H9 (cell line): ENCODE data around the gene MTCL1. TPM values are rescaled to one million over a fixed set of nuclear protein-coding genes. Genes with fewer than 3 reads are reported as not detected.

Experiments used
- DNase-seq: peaks from one replicate; pipeline ENCODE4 v3.0.0-alpha.2; 2017
- H2AFZ ChIP-seq: one replicate; pipeline ENCODE4 v1.6.1; 2013; ENCODE audit warnings: mild to moderate bottlenecking, low read length, control low read depth, moderate library complexity
- H2AK5ac ChIP-seq: 2 replicates; pipeline ENCODE4 v1.6.1; 2013; ENCODE audit warnings: low read length, control low read depth, mixed read lengths; ENCODE audit not compliant: insufficient read length
- H2BK120ac ChIP-seq: one replicate; pipeline ENCODE4 v1.6.1; 2013; ENCODE audit warnings: low read depth, mild to moderate bottlenecking, low read length, control low read depth, inconsistent platforms; ENCODE audit not compliant: poor library complexity, severe bottlenecking
- H2BK12ac ChIP-seq: 2 replicates; pipeline ENCODE4 v1.6.1; 2013; ENCODE audit warnings: low read length, control low read depth, mixed read lengths, low read depth; ENCODE audit not compliant: insufficient read length
- H2BK15ac ChIP-seq: 2 replicates; pipeline ENCODE4 v1.6.1; 2013; ENCODE audit warnings: low read depth, low read length, control low read depth
- H2BK20ac ChIP-seq: one replicate; pipeline ENCODE4 v1.6.1; 2013; ENCODE audit warnings: low read depth, mild to moderate bottlenecking, low read length, control low read depth, inconsistent platforms; ENCODE audit not compliant: poor library complexity, severe bottlenecking
- H2BK5ac ChIP-seq: 2 replicates; pipeline ENCODE4 v1.6.1; 2013; ENCODE audit warnings: low read length, control low read depth, mixed read lengths; ENCODE audit not compliant: insufficient read length
- H3K14ac ChIP-seq: 2 replicates; pipeline ENCODE4 v1.6.1; 2013; ENCODE audit warnings: low read length, control low read depth; ENCODE audit not compliant: insufficient read depth
- H3K18ac ChIP-seq: 2 replicates; pipeline ENCODE4 v1.6.1; 2013; ENCODE audit warnings: low read depth, mild to moderate bottlenecking, mixed read lengths, low read length, control low read depth; ENCODE audit not compliant: insufficient read length
- H3K23ac ChIP-seq: 2 replicates; pipeline ENCODE4 v1.6.1; 2013; ENCODE audit warnings: low read length, control low read depth, mixed read lengths, low read depth; ENCODE audit not compliant: insufficient read length
- H3K23me2 ChIP-seq: 2 replicates; pipeline ENCODE4 v1.6.1; 2013; ENCODE audit warnings: low read depth, mild to moderate bottlenecking, mixed read lengths, low read length, control low read depth; ENCODE audit not compliant: insufficient read length, poor library complexity, severe bottlenecking
- H3K27ac ChIP-seq: 2 replicates; pipeline ENCODE4 v1.5.1; 2013; ENCODE audit warnings: low read length, control low read depth, mixed read lengths, low read depth; ENCODE audit not compliant: insufficient read length
- H3K27me3 ChIP-seq: 2 replicates; pipeline ENCODE4 v1.6.1; 2013; ENCODE audit warnings: low read length, control low read depth, inconsistent platforms; ENCODE audit not compliant: insufficient read depth
- H3K4ac ChIP-seq: 2 replicates; pipeline ENCODE4 v1.6.1; 2013; ENCODE audit warnings: low read depth, mild to moderate bottlenecking, control low read depth, inconsistent platforms, low read length, moderate library complexity
- H3K4me1 ChIP-seq: 2 replicates; pipeline ENCODE4 v1.6.1; 2013; ENCODE audit warnings: low read length, control low read depth, inconsistent platforms; ENCODE audit not compliant: insufficient read depth
- H3K4me2 ChIP-seq: 2 replicates; pipeline ENCODE4 v1.6.1; 2013; ENCODE audit warnings: low read length, control low read depth, mixed read lengths; ENCODE audit not compliant: insufficient read length, insufficient read depth
- H3K56ac ChIP-seq: 2 replicates; pipeline ENCODE4 v1.6.1; 2013; ENCODE audit warnings: low read depth, mild to moderate bottlenecking, mixed read lengths, low read length, control low read depth; ENCODE audit not compliant: insufficient read length
- H3K79me1 ChIP-seq: 2 replicates; pipeline ENCODE4 v1.6.1; 2013; ENCODE audit warnings: low read depth, mild to moderate bottlenecking, moderate library complexity, low read length, control low read depth, inconsistent platforms; ENCODE audit not compliant: insufficient read depth, poor library complexity, severe bottlenecking
- H3K79me2 ChIP-seq: 2 replicates; pipeline ENCODE4 v1.6.1; 2013; ENCODE audit warnings: low read length, control low read depth, inconsistent platforms; ENCODE audit not compliant: insufficient read depth
- H3K9ac ChIP-seq: 2 replicates; pipeline ENCODE4 v1.6.1; 2013; ENCODE audit warnings: low read length, control low read depth, mixed read lengths; ENCODE audit not compliant: insufficient read length; ENCODE audit errors: extremely low read depth
- H3K9me3 ChIP-seq: one replicate; pipeline ENCODE4 v1.6.1; 2013; ENCODE audit warnings: low read depth, low read length, inconsistent platforms; ENCODE audit not compliant: control insufficient read depth
- H3T11ph ChIP-seq: one replicate; pipeline ENCODE4 v1.6.1; 2013; ENCODE audit warnings: mild to moderate bottlenecking, low read length, control low read depth, inconsistent platforms
- H4K20me1 ChIP-seq: one replicate; pipeline ENCODE4 v1.6.1; 2013; ENCODE audit not compliant: control insufficient read depth, insufficient read length, insufficient read depth
- H4K5ac ChIP-seq: 2 replicates; pipeline ENCODE4 v1.6.1; 2013; ENCODE audit warnings: low read depth, mild to moderate bottlenecking, mixed read lengths, low read length, control low read depth; ENCODE audit not compliant: insufficient read length
- H4K8ac ChIP-seq: replicated peaks from 2 replicates; pipeline ENCODE4 v1.6.1; 2013; ENCODE audit warnings: low read length, control low read depth, mixed read lengths, low read depth; ENCODE audit not compliant: insufficient read length
- H4K91ac ChIP-seq: 2 replicates; pipeline ENCODE4 v1.6.1; 2013; ENCODE audit warnings: low read depth, mild to moderate bottlenecking, moderate library complexity, mixed read lengths, low read length, control low read depth; ENCODE audit not compliant: insufficient read length
- H3K27ac Mint-ChIP-seq, 3 experiments: 2 replicates in 2 of 3; 3 replicates in 1 of 3; pipeline ENCODE4 v1.8.0; 2020 to 2021; ENCODE audit warnings: mixed read lengths in 3 of 3, mild to moderate bottlenecking in 1 of 3, moderate library complexity in 1 of 3
- H3K27me3 Mint-ChIP-seq: 2 replicates; pipeline ENCODE4 v1.8.0; 2021; ENCODE audit warnings: low read depth, mild to moderate bottlenecking, moderate library complexity, mixed read lengths
- H3K36me3 Mint-ChIP-seq, 3 experiments: 2 replicates in 2 of 3; 3 replicates in 1 of 3; pipeline ENCODE4 v1.8.0; 2020 to 2021; ENCODE audit warnings: low read depth in 3 of 3, mixed read lengths in 3 of 3; ENCODE audit not compliant: insufficient read depth in 1 of 3
- H3K4me1 Mint-ChIP-seq, 2 experiments: 2 replicates each; pipeline ENCODE4 v1.8.0; 2020; ENCODE audit warnings: mixed read lengths in 2 of 2
- H3K4me3 Mint-ChIP-seq, 2 experiments: 2 replicates in 1 of 2; 3 replicates in 1 of 2; pipeline ENCODE4 v1.8.0; 2020 to 2021; ENCODE audit warnings: mild to moderate bottlenecking in 2 of 2, mixed read lengths in 2 of 2, moderate library complexity in 1 of 2
- H3K9me3 Mint-ChIP-seq, 2 experiments: 2 replicates in 1 of 2; 3 replicates in 1 of 2; pipeline ENCODE4 v1.8.0; 2020; ENCODE audit warnings: mild to moderate bottlenecking in 2 of 2, mixed read lengths in 2 of 2, moderate library complexity in 1 of 2
- WGBS: extraction: QIAGEN DNeasy Blood & Tissue Kit; methylation state at CpG from one replicate; pipeline ENCODE4 v1.1.7; 2013; ENCODE audit warnings: missing lambda C conversion rate, low lambda C conversion rate, mixed read lengths; ENCODE audit not compliant: insufficient read length; ENCODE audit errors: extremely low coverage; 5-methylcytosine and 5-hydroxymethylcytosine counted together
- total RNA-seq: library from RNA; stranded (reverse); gene quantifications from 2 replicates; pipeline ENCODE4 v1.2.1, GENCODE V29; 2021
- TF ChIP-seq, protein P1 (sequence below): fragments of 200-600 bp; sonication (generic); conservative IDR thresholded peaks from 3 replicates; pipeline ENCODE4 v1.8.0; 2021; ENCODE audit warnings: antibody characterized with exemption, mild to moderate bottlenecking

The MTCL1 gene
- total RNA-seq, 1 experiment from 2014 or later: 50.7 TPM

DNA sequence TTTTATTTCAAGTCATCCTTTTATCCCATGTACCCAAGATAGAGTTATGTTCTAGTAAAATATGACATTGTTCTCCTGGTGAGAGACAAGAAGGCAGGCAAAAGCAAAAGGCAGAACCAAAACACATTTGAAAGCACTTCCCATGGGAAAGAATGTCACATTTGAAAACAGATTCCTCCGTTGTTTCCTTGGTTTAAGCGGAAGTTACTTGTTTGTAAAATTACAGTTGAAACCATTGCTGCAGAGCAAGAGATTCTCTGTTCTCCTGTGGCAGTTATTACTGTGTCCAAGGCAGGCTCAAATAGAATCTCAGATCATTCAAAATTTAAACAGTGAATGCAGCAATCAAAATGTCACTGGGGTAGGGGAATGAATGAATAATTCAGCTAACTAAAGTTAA, 149.6 kb downstream of the MTCL1 start:
- Histone ChIP-seq H3K18ac (no peak overlapping the region), H2BK120ac (no peak overlapping the region), H3K23me2 (no peaks in the 10 kb centered on the region), H3K27me3 (no peaks in the 10 kb centered on the region), H4K91ac (no peak overlapping the region), H2BK12ac (no peak overlapping the region), H3K79me1 (no peaks in the 10 kb centered on the region), H4K20me1 (no peaks in the 10 kb centered on the region), H4K5ac (no peak overlapping the region), H3K9ac (no peak overlapping the region), H3K4me2 (no peak overlapping the region), H3K4ac (no peak overlapping the region), H2BK5ac (no peak overlapping the region), H3K14ac (no peak overlapping the region), H3T11ph (no peak overlapping the region), H3K79me2 (no peaks in the 10 kb centered on the region), H3K56ac (no peak overlapping the region), H3K9me3 (no peaks in the 10 kb centered on the region), H3K4me1 (peaks cover 4% of the 10 kb centered on the region), H3K27ac (no peak overlapping the region), H4K8ac (no peak overlapping the region), H2BK20ac (no peak overlapping the region), H2AFZ (no peak overlapping the region), H2BK15ac (no peak overlapping the region), H2AK5ac (no peak overlapping the region), H3K23ac (no peak overlapping the region)
- H3K36me3 Mint-ChIP-seq: no peaks in the 10 kb centered on the region
- no peaks in the 10 kb centered on the region for H3K9me3 Mint-ChIP-seq
- no peak overlapping the region for H3K27ac Mint-ChIP-seq
- WGBS: no CpG with 5 or more reads among the region's 2 CpGs
- TF ChIP-seq, protein P1, sequence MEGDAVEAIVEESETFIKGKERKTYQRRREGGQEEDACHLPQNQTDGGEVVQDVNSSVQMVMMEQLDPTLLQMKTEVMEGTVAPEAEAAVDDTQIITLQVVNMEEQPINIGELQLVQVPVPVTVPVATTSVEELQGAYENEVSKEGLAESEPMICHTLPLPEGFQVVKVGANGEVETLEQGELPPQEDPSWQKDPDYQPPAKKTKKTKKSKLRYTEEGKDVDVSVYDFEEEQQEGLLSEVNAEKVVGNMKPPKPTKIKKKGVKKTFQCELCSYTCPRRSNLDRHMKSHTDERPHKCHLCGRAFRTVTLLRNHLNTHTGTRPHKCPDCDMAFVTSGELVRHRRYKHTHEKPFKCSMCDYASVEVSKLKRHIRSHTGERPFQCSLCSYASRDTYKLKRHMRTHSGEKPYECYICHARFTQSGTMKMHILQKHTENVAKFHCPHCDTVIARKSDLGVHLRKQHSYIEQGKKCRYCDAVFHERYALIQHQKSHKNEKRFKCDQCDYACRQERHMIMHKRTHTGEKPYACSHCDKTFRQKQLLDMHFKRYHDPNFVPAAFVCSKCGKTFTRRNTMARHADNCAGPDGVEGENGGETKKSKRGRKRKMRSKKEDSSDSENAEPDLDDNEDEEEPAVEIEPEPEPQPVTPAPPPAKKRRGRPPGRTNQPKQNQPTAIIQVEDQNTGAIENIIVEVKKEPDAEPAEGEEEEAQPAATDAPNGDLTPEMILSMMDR: no peak
- peaks cover 7 to 11% of the 10 kb centered on the region in 2 experiments for H3K4me1 Mint-ChIP-seq
- DNase-seq: no peak
- no peak overlapping the region for H3K4me3 Mint-ChIP-seq
- no peaks in the 10 kb centered on the region for H3K27me3 Mint-ChIP-seq
